NCI-H524 (cell line): ENCODE data around the gene TPT1.
"Not testable (repeated sequence)": the region's sequence is repeated elsewhere in the genome, so short reads cannot be mapped to it uniquely, and the experiment has no call there.

Source experiments
- DNase-seq, 2 experiments: peaks; one replicate each; lab custom pipeline; 2025; lab: John Stamatoyannopoulos, UW

The TPT1 gene

GRCh38 chr13:45367358-45367757 lies 26.4 kb upstream of the TPT1 start:
- no peak for DNase-seq

DNA sequence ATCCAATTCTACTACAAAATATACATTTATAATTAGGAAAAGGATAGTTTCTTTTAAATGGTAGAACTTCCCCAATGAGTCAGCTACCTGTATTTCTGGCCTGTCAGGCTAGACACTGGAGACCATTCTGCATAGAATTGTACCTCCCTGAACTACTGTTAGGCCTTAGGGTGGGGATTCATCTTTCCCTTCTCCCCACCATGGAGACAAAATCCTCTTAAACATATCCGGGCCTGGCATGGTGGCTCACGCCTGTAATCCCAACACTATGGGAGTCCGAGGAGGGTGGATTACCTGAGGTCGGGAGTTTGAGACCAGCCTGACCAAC lies 24.5 kb upstream of the TPT1 start:
- no peak for DNase-seq

- DNase-seq, result no peak
These were observed 24.0 kb upstream of the TPT1 start for GRCh38 chr13:45364876-45365557.

- DNase-seq, result no peak
These were observed 22.0 kb upstream of the TPT1 start for GRCh38 chr13:45362939-45363338.

- DNase-seq, result no peak
These were observed 20.7 kb upstream of the TPT1 start for GRCh38 chr13:45361596-45362206.

DNA sequence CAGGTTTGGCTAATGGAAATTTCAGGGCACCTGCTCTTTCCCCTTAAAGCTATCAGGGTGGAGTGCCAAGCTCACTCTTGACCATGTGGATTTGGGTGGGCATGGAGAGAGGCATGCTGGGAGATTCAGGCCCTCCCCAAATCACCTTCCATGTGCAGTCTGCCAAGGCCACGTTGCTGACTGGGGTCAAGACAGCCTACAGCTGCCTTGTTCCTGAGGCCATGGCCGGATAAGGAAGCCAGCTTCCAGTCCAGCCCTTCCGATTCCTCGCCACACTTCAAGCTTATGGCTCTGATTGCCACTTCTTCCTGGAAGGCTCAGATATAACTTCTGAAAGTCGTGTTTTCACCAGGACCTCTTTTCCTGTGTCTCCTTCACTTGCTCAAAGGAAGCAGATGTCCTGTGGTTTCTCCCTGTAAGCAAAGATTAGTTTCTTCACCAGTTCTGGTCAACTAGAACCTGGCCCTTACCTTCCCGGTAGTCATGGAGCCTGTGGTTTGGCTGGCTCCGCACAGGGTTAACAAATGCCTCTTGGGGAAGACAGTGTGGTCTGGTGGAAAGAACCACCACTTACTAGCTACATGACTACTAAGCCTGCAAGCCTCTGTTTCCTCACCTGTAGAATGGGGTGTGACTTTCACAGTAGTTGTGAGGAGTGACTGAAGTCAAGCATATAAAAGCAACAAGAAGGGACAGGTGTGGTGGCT lies 16.1 kb upstream of the TPT1 start:
- DNase-seq, result no peak

GRCh38 chr13:45353895-45354294 lies 12.9 kb upstream of the TPT1 start:
- DNase-seq, result no peak

DNA sequence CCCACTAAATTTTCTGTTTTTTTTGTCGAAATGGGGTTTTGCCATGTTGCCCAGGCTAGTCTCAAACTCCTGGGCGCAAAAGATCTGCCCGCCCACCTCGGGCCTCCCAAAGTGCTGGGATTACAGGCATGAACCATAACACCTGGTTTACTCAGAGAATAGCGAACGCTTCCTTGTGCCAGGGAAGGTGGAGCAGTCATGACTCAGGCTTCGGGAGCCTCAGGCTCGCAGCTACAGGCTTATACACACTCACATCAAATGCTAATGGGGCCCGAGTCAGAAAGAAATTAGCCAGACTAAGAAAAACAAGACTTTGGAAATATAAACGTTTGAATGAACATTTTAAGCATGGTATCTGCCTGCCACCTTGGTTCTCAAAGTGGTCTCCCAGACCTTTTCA lies 11.0 kb upstream of the TPT1 start:
- no peak for DNase-seq

- DNase-seq, result peak in 1 of 2 experiments; percentile 40
These were observed 9.2 kb upstream of the TPT1 start for GRCh38 chr13:45350152-45350551.

- no peak for DNase-seq
These were observed 8.5 kb upstream of the TPT1 start for GRCh38 chr13:45349438-45349837.

GRCh38 chr13:45344064-45344463 lies 3.1 kb upstream of the TPT1 start:
- DNase-seq, result not testable (repeated sequence)

GRCh38 chr13:45343102-45343501 lies 2.1 kb upstream of the TPT1 start:
- DNase-seq, result not testable (repeated sequence)

DNA sequence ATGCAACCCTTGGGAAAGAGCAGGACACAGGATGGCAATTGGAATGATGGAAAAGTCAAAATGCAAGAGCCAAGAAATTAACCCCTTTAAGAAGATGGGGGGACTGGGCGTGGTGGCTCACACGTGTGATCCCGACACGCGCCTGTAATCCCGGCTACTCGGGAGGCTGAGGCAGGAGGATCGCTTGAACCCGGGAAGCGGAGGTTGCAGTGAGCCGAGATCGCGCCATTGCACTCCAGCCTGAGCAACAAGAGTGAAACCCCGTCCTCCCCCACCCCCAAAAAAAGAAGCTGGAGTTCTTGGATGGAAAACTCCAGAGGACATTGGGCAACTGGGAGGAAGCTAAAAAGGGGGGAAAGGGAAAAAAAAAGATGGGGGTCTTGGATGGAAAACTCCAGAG lies 1.7 kb upstream of the TPT1 start:
- not testable (repeated sequence) for DNase-seq

- DNase-seq, result peak in 1 of 2 experiments; percentile 66
These were observed 967 bp upstream of the TPT1 start for GRCh38 chr13:45341799-45342500.

DNA sequence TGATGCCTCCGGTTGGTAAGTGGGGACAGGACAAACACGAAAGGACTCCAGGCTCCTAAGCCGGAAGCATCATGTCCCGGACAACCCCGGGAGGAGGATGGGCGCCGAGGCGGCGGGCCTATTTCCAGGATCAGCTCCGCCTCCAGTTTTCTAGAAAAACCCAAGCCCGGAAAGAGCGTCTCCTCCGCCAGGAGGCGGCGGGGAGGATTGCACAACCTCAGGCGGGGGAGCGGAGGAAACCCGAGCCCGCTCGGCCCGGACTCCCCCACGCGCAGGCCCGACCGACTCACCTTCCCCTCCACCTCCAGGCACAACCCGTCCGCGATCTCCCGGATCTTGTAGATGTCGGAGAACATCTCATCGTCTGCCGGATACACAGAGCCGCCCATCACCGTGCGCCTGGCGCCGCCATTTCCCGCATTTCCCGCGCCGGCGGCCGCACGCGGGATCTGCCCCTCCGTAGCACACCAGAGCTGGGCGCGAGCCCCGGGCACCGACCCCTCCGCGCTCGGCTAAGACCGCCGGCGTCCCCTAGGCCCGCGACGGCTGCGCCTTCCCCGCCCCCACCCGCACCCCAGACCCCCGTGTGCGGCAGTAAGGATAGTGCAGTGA lies 455 bp downstream of the TPT1 start:
- DNase-seq, result peak; percentile 53 to 78

- no peak for DNase-seq
These were observed 1.1 kb downstream of the TPT1 start for GRCh38 chr13:45339867-45340266.

DNA sequence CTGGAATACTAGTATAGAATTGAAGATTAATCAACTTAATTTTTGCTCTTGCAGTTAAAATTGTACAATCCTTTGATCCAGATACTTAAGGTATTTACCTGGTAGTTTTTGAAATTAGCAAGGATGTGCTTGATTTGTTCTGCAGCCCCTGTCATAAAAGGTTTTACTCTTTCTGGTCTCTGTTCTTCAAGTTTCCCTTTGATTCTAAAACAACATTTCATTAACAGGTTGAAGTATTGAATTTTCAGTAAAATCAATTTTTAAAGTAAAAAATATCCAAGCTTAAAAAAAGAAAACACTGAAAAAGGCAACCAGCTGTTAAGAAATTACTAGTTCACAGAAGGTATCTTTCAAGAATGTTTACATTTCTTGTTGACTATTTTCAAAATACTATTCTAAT lies 1.6 kb downstream of the TPT1 start:
- DNase-seq, result no peak

GRCh38 chr13:45337803-45338202 lies 3.2 kb downstream of the TPT1 start:
- DNase-seq, result no peak

- DNase-seq, result no peak
These were observed 3.6 kb downstream of the TPT1 start for GRCh38 chr13:45337395-45337794.

DNA sequence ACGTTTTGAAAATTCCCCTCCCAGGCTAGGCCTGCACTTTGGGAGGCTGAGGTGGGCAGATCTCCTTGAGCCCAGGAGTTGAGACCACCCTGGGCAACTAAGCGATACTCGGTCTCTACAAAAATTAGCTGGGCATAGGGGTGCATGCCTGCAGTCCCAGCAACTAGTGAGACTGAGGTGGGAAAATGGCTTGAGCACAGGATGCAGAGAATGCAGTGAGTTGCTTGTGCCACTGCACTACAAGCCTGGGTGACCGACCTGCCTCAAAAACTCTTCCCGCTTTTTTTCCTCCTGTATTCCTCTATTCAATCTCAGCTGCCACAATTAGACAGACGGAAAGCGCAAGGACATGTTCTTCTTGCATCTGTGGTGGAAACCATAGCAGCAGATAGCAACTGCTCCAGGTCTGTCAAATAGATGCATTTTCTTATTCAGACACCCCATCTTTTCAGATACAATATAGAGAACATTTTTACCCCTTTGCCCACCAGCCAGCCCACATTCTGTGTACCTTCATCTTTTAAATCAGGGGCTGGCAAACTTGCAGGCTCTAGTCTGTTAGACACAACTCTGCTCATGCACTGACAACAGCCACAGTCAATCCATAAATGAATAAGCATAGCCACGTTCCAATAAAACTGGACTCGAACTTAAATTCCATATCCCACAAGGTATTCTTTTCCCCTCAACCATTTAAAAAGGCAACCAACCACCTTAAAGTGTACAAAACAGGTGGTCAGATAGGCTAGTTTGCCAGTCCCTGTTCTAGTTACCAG lies 4.8 kb downstream of the TPT1 start:
- no peak for DNase-seq

GRCh38 chr13:45335397-45336024 lies 5.5 kb downstream of the TPT1 start:
- no peak for DNase-seq
